Panc1 (cell line): ENCODE data around the gene KHDRBS1.

Experiments
- POLR2AphosphoS5 ChIP-seq: IDR thresholded peaks from 2 replicates; pipeline ENCODE4 v1.6.1; 2012; ENCODE audit warnings: mild to moderate bottlenecking, low read depth, low read length, moderate library complexity
- SIN3A ChIP-seq: IDR thresholded peaks from 2 replicates; pipeline ENCODE4 v1.6.1; 2012; ENCODE audit warnings: low read depth, mild to moderate bottlenecking, low read length, moderate library complexity, borderline replicate concordance; ENCODE audit not compliant: insufficient read depth
- TF ChIP-seq, protein P1 (sequence below): fragments of 450-650 bp; IDR thresholded peaks from 2 replicates; pipeline ENCODE4 v1.5.1; 2017; ENCODE audit warnings: mild to moderate bottlenecking
- TF ChIP-seq, protein P2 (sequence below), 2 experiments: IDR thresholded peaks; 2 replicates each; pipeline ENCODE4 v1.6.1; 2011 to 2012; ENCODE audit warnings: low read depth in 2 of 2, control low read depth in 1 of 2, low read length in 1 of 2, mild to moderate bottlenecking in 1 of 2, moderate library complexity in 1 of 2; ENCODE audit not compliant: insufficient read depth in 1 of 2

DNA sequence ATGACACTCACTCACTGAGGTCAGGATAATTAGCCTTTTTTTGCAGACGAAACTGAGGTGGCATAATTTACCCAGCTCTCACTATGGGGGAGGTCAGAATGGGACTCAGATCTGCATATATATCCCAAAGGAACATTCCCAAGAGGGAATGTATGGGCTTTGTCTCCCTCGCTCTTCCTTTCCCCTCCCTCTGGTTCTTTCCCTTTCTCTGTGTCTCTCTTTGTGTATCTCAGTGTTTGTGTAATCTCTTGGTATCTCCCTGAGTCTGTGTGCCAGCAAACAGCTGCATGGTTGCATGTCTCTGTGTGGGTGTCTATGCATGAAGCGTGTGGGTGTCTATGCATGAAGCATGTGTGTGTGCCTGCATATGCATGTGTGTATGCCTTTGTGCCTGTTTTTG, 63.8 kb downstream of the KHDRBS1 start:
- TF ChIP-seq, protein P1, sequence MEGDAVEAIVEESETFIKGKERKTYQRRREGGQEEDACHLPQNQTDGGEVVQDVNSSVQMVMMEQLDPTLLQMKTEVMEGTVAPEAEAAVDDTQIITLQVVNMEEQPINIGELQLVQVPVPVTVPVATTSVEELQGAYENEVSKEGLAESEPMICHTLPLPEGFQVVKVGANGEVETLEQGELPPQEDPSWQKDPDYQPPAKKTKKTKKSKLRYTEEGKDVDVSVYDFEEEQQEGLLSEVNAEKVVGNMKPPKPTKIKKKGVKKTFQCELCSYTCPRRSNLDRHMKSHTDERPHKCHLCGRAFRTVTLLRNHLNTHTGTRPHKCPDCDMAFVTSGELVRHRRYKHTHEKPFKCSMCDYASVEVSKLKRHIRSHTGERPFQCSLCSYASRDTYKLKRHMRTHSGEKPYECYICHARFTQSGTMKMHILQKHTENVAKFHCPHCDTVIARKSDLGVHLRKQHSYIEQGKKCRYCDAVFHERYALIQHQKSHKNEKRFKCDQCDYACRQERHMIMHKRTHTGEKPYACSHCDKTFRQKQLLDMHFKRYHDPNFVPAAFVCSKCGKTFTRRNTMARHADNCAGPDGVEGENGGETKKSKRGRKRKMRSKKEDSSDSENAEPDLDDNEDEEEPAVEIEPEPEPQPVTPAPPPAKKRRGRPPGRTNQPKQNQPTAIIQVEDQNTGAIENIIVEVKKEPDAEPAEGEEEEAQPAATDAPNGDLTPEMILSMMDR = no peak
- TF ChIP-seq POLR2AphosphoS5 = no peak
- TF ChIP-seq SIN3A = no peak
- TF ChIP-seq, protein P2, sequence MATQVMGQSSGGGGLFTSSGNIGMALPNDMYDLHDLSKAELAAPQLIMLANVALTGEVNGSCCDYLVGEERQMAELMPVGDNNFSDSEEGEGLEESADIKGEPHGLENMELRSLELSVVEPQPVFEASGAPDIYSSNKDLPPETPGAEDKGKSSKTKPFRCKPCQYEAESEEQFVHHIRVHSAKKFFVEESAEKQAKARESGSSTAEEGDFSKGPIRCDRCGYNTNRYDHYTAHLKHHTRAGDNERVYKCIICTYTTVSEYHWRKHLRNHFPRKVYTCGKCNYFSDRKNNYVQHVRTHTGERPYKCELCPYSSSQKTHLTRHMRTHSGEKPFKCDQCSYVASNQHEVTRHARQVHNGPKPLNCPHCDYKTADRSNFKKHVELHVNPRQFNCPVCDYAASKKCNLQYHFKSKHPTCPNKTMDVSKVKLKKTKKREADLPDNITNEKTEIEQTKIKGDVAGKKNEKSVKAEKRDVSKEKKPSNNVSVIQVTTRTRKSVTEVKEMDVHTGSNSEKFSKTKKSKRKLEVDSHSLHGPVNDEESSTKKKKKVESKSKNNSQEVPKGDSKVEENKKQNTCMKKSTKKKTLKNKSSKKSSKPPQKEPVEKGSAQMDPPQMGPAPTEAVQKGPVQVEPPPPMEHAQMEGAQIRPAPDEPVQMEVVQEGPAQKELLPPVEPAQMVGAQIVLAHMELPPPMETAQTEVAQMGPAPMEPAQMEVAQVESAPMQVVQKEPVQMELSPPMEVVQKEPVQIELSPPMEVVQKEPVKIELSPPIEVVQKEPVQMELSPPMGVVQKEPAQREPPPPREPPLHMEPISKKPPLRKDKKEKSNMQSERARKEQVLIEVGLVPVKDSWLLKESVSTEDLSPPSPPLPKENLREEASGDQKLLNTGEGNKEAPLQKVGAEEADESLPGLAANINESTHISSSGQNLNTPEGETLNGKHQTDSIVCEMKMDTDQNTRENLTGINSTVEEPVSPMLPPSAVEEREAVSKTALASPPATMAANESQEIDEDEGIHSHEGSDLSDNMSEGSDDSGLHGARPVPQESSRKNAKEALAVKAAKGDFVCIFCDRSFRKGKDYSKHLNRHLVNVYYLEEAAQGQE (IDR thresholded peaks at IDR 0.05; ENCODE audit: insufficient read depth in 1 of 2, low read depth in 2 of 2, low read length in 1 of 2) = no peak
